OCI-LY3 (cell line): Measurements from ENCODE around the gene LPP.
A peak's percentile ranks its signal among the peaks of the same experiment; 100 is the strongest.

Experiments used
- H2AFZ ChIP-seq: fragments of 200-600, 300-600 bp; shearing (Covaris generic); 2 replicates; pipeline ENCODE4 v1.6.0; 2014; ENCODE audit warnings: antibody characterized with exemption, low read depth, low read length
- H3K27ac ChIP-seq: fragments of 200-600, 300-600 bp; sonication (generic); 2 replicates; pipeline ENCODE4 v1.5.1; 2014; ENCODE audit warnings: mild to moderate bottlenecking, low read length, moderate library complexity, mixed read lengths
- H3K27me3 ChIP-seq: fragments of 200-600, 300-600 bp; sonication (generic); 2 replicates; pipeline ENCODE4 v1.6.1; 2014; ENCODE audit warnings: low read depth, low read length, mixed read lengths
- H3K36me3 ChIP-seq: fragments of 200-600, 300-600 bp; sonication (generic); replicated peaks from 2 replicates; pipeline ENCODE3; 2014; ENCODE audit warnings: low read depth, low read length, mixed read lengths
- H3K4me1 ChIP-seq: fragments of 300-600, 200-600 bp; sonication (generic); 2 replicates; pipeline ENCODE4 v1.6.1; 2014; ENCODE audit warnings: low read length, mixed read lengths
- H3K4me2 ChIP-seq: fragments of 200-600, 300-600 bp; sonication (generic); 2 replicates; pipeline ENCODE4 v1.6.1; 2014; ENCODE audit warnings: low read length, mixed read lengths
- H3K4me3 ChIP-seq: fragments of 300-600, 200-600 bp; sonication (generic); 2 replicates; pipeline ENCODE4 v1.5.1; 2014; ENCODE audit warnings: antibody characterized with exemption, mild to moderate bottlenecking, low read length, moderate library complexity
- H3K79me2 ChIP-seq: fragments of 300-600, 200-600 bp; shearing (Covaris generic); 2 replicates; pipeline ENCODE4 v1.6.1; 2014; ENCODE audit warnings: mild to moderate bottlenecking, low read length, mixed read lengths
- H3K9ac ChIP-seq: fragments of 300-600, 200-600 bp; shearing (Covaris generic); 2 replicates; pipeline ENCODE4 v1.6.0; 2014; ENCODE audit warnings: mild to moderate bottlenecking, low read length, moderate library complexity
- H3K9me3 ChIP-seq: fragments of 200-600, 300-600 bp; shearing (Covaris generic); 2 replicates; pipeline ENCODE4 v1.6.1; 2014; ENCODE audit warnings: low read length, mixed read lengths; ENCODE audit not compliant: insufficient read depth
- H4K20me1 ChIP-seq: fragments of 200-600, 300-600 bp; sonication (generic); 2 replicates; pipeline ENCODE4 v1.6.1; 2016; ENCODE audit warnings: low read length, mixed read lengths; ENCODE audit not compliant: insufficient read depth
- EZH2phosphoT487 ChIP-seq: fragments of 200-600 bp; shearing (Covaris generic); IDR thresholded peaks from 2 replicates; pipeline ENCODE4 v1.6.1; 2018; ENCODE audit warnings: antibody characterized with exemption, mixed run types, low read depth
- TF ChIP-seq, protein P1 (sequence below): fragments of 200-600, 300-600 bp; sonication (generic); IDR thresholded peaks from 2 replicates; pipeline ENCODE4 v1.5.1; 2014; ENCODE audit warnings: antibody characterized with exemption, low read length, low read depth

The LPP gene

DNA sequence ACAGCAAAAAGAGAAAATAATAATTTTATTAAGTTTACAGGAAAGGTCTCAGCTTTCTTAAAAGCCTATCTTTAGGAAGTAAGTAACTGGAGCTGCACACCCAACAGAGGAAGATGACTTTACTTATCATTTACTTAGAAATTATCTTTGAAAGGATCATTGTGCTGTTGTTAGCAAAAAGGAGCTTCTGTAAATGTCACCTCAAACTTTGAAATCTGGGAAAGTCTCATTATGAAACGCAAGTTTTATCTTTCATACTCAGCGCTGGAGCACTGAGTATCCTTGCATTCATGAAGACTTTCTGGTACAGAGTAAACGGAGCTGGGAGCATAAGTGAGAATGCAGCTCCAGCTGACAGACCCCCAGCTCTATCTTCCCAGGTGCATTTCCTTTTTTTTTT, 526.6 kb downstream of the LPP start:
- no peak overlapping the region for H3K9ac ChIP-seq
- peaks cover 58% of the 10 kb centered on the region for H3K4me1 ChIP-seq
- no peak overlapping the region for H2AFZ ChIP-seq
- H3K27ac ChIP-seq = no peak overlapping the region
- H3K36me3 ChIP-seq = no peaks in the 10 kb centered on the region
- TF ChIP-seq, protein P1, sequence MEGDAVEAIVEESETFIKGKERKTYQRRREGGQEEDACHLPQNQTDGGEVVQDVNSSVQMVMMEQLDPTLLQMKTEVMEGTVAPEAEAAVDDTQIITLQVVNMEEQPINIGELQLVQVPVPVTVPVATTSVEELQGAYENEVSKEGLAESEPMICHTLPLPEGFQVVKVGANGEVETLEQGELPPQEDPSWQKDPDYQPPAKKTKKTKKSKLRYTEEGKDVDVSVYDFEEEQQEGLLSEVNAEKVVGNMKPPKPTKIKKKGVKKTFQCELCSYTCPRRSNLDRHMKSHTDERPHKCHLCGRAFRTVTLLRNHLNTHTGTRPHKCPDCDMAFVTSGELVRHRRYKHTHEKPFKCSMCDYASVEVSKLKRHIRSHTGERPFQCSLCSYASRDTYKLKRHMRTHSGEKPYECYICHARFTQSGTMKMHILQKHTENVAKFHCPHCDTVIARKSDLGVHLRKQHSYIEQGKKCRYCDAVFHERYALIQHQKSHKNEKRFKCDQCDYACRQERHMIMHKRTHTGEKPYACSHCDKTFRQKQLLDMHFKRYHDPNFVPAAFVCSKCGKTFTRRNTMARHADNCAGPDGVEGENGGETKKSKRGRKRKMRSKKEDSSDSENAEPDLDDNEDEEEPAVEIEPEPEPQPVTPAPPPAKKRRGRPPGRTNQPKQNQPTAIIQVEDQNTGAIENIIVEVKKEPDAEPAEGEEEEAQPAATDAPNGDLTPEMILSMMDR = no peak
- no peak for TF ChIP-seq EZH2phosphoT487
- no peaks in the 10 kb centered on the region for H4K20me1 ChIP-seq
- no peaks in the 10 kb centered on the region for H3K79me2 ChIP-seq
- H3K27me3 ChIP-seq = no peaks in the 10 kb centered on the region
- H3K9me3 ChIP-seq = 0 out of 2 replicates have a peak, but pooled peaks cover 5% of the 10 kb centered on the region
- H3K4me2 ChIP-seq = no peak overlapping the region
- no peak overlapping the region for H3K4me3 ChIP-seq

DNA sequence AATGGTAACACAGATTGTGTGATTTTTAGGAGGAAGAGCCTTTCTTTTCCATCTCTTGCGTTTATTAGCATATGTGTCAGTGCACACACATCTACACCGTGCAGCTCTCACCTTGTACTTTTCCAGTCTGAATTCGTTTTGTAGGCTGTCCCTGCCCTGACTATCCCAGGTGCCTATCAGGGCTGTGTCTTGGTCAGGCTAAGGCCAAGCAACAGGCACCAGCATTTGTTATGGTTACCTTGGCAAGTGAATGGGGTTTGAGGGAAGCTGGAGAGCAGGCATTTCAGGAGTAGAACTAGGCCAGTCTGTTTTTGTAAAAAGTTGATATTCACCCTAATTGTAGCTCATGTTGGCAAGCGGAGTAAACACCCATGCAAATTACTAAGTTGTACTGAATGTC, 528.4 kb downstream of the LPP start:
- Histone ChIP-seq H3K27ac (peak overlapping the region; percentile 91), H4K20me1 (no peaks in the 10 kb centered on the region), H3K36me3 (no peaks in the 10 kb centered on the region), H3K9ac (peak overlapping the region; percentile 57; the same call in 1 of the 2 replicates), H2AFZ (no peak overlapping the region), H3K4me1 (peaks cover 73% of the 10 kb centered on the region), H3K9me3 (no peaks in the 10 kb centered on the region), H3K79me2 (no peaks in the 10 kb centered on the region), H3K27me3 (no peaks in the 10 kb centered on the region), H3K4me2 (peak overlapping the region; percentile 66), H3K4me3 (no peak overlapping the region)
- TF ChIP-seq, protein P1 = no peak
- no peak for TF ChIP-seq EZH2phosphoT487

DNA sequence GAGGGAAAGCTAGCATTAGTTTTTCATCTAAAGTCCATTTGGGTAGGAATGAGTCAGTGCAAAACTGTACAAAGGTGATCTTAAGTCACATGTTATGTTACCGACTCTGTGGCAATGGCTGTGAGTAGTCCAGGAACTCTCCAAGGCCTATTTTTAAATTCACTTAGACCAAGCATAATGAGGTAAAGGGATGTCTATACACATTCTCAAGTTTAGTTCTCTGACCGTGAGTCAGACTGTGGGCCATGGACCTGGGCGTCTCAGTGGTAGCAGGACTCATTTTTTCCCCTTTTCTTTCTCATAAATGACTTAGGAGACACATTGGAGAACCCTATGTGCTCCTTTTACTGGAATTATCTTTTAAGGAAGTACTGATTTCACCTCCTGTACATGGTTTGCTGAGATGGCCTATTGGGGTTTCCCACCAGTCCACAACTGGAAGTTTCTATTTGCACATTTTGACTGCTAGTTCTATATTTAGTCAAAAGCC, 529.1 kb downstream of the LPP start:
- peak overlapping the region; percentile 91 for H3K27ac ChIP-seq
- no peaks in the 10 kb centered on the region for H3K36me3 ChIP-seq
- H3K4me1 ChIP-seq = peaks cover 77% of the 10 kb centered on the region
- peak overlapping the region; percentile 57 for H3K9ac ChIP-seq
- H4K20me1 ChIP-seq = no peaks in the 10 kb centered on the region
- no peaks in the 10 kb centered on the region for H3K9me3 ChIP-seq
- no peaks in the 10 kb centered on the region for H3K79me2 ChIP-seq
- no peak for TF ChIP-seq EZH2phosphoT487
- TF ChIP-seq, protein P1 = no peak
- H2AFZ ChIP-seq = no peak overlapping the region
- H3K27me3 ChIP-seq = no peaks in the 10 kb centered on the region
- peak overlapping the region; percentile 11; the same call in 1 of the 2 replicates for H3K4me3 ChIP-seq
- peak overlapping the region; percentile 66 for H3K4me2 ChIP-seq

DNA sequence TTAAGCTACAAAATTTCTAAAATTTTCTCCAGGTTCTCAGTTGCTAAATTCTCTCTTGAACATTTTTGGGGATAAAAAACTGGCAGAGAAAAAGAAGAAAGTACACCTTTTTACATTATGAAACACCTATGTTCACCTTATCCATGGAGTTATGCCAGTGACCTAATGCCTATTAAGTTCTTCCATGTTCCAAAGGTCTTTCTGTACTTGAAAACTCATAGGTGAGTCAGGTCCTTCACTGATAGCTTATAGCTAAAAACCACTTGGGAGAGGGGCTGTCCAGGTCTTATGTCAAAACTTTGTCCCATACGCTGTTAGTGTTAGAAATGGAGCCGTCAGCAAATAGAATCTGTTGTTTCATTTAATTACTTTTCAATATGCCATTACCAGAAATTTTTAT, 530.3 kb downstream of the LPP start:
- H3K4me1 ChIP-seq = peaks cover 89% of the 10 kb centered on the region
- H3K27ac ChIP-seq = peak overlapping the region; percentile 91
- H3K9me3 ChIP-seq = no peaks in the 10 kb centered on the region
- TF ChIP-seq, protein P1 = no peak
- no peak for TF ChIP-seq EZH2phosphoT487
- peak overlapping the region; percentile 57; the same call in 1 of the 2 replicates for H3K9ac ChIP-seq
- H4K20me1 ChIP-seq = no peaks in the 10 kb centered on the region
- no peak overlapping the region for H3K4me3 ChIP-seq
- H3K27me3 ChIP-seq = no peaks in the 10 kb centered on the region
- H3K4me2 ChIP-seq = peak overlapping the region; percentile 66; the same call in 1 of the 2 replicates
- H3K79me2 ChIP-seq = 0 out of 2 replicates have a peak, but pooled peaks cover 4% of the 10 kb centered on the region
- H2AFZ ChIP-seq = no peak overlapping the region
- H3K36me3 ChIP-seq = no peaks in the 10 kb centered on the region
